Panc1 (cell line): ENCODE data around the gene GNA12.

Experiments used
- SIN3A ChIP-seq: IDR thresholded peaks from 2 replicates; pipeline ENCODE4 v1.6.1; 2012; ENCODE audit warnings: low read depth, mild to moderate bottlenecking, low read length, moderate library complexity, borderline replicate concordance; ENCODE audit not compliant: insufficient read depth
- TF ChIP-seq, protein P1 (sequence below): fragments of 450-650 bp; IDR thresholded peaks from 2 replicates; pipeline ENCODE4 v1.5.1; 2017; ENCODE audit warnings: mild to moderate bottlenecking

GRCh38 chr7:2813350-2814185 lies 30.5 kb downstream of the GNA12 start:
- TF ChIP-seq, protein P1, sequence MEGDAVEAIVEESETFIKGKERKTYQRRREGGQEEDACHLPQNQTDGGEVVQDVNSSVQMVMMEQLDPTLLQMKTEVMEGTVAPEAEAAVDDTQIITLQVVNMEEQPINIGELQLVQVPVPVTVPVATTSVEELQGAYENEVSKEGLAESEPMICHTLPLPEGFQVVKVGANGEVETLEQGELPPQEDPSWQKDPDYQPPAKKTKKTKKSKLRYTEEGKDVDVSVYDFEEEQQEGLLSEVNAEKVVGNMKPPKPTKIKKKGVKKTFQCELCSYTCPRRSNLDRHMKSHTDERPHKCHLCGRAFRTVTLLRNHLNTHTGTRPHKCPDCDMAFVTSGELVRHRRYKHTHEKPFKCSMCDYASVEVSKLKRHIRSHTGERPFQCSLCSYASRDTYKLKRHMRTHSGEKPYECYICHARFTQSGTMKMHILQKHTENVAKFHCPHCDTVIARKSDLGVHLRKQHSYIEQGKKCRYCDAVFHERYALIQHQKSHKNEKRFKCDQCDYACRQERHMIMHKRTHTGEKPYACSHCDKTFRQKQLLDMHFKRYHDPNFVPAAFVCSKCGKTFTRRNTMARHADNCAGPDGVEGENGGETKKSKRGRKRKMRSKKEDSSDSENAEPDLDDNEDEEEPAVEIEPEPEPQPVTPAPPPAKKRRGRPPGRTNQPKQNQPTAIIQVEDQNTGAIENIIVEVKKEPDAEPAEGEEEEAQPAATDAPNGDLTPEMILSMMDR: no peak
- no peak for TF ChIP-seq SIN3A
